Measurements from ENCODE around the gene ENTR1.

DNA sequence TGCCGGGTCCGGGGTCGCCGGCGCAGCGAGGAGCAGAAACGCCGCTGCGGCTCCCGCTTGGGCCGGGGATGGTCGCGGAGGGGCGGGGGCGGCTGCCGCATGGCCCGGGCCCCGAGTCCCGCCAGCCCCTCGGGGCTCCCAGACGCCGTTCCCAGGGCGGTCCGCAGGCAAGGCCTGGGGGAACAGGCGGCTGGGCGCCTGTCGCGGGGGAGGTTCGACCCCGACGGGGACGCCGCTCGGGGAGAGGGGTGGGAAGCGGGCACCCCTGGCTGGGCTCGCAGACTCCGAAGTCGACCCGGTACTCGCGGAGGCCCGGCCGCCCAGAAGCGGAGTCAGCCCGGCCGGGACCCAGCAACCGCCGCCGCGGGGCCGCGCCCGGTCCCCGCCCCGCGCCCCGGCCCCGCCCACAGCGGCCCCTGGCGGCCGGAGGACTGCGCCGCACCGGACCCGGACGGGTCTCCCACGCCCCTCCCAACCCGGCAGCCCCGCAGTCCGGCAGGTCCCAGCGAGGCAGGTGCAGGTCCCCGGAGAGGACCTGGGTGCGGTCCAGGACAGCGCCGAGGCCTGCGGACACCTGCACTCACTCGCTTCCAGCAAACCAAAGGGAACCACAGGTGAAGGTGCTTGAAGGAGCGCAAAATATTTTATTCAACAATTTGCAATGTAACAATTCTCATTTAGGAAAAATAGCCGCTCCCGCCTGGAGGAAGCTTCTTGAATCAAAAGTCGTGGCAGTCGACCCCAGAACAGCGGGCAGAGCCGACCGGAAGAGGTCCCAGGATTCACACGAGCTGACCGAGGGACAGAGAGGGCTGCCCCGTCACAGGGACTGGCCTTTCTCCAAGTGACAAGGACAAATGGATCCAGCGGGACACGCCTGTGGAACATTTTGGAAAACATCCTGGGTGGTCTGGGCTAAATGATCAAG, 29.3 kb upstream of the ENTR1 start, which contains the start of gene INPP5E:
- TF ChIP-seq, protein P1, sequence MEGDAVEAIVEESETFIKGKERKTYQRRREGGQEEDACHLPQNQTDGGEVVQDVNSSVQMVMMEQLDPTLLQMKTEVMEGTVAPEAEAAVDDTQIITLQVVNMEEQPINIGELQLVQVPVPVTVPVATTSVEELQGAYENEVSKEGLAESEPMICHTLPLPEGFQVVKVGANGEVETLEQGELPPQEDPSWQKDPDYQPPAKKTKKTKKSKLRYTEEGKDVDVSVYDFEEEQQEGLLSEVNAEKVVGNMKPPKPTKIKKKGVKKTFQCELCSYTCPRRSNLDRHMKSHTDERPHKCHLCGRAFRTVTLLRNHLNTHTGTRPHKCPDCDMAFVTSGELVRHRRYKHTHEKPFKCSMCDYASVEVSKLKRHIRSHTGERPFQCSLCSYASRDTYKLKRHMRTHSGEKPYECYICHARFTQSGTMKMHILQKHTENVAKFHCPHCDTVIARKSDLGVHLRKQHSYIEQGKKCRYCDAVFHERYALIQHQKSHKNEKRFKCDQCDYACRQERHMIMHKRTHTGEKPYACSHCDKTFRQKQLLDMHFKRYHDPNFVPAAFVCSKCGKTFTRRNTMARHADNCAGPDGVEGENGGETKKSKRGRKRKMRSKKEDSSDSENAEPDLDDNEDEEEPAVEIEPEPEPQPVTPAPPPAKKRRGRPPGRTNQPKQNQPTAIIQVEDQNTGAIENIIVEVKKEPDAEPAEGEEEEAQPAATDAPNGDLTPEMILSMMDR (IDR thresholded peaks at IDR 0.05) = peak; percentile 55
- TF ChIP-seq EZH2phosphoT487 (IDR thresholded peaks at IDR 0.05) (no peak), EZH2 (IDR thresholded peaks at IDR 0.05) (no peak)
